ENCODE data around the gene DHX38. TPM values are rescaled to one million over a fixed set of nuclear protein-coding genes. Genes with fewer than 3 reads are reported as not detected.

Gene DHX38
- total and polyA plus RNA-seq, 12 donors = 29.1 to 50.6 (median 37.4) TPM

- Histone ChIP-seq H3K4me3 (peak overlapping the region; percentile 82 to 99 (median 90)), H3K9me3 (no peaks in the 10 kb centered on the region), H3K36me3 (peaks cover 0 to 57% (median 26%) of the 10 kb centered on the region in 9 donors), H3K4me1 (peaks cover 0 to 46% (median 33%) of the 10 kb centered on the region in 9 donors), H3K27ac (peak overlapping the region; percentile 38 to 95 (median 92)), H3K27me3 (no peaks in the 10 kb centered on the region)
- no peak for TF ChIP-seq CTCF (IDR thresholded peaks at IDR 0.05)
- 1 to 2% methylated on average over 22 of the region's 22 CpGs for WGBS, 2 donors
- DNase-seq (no peak), ATAC-seq (peak in 7 of 8 donors; percentile 14 to 69 (median 45))
- intact Hi-C loops (cut with DNase I) = loop anchor here in 5 of 10 donors (1.0 to 10.0 kb wide), 5 partner anchors 19 to 208 kb away; partner anchors contain the start of genes DHODH (in 1 of the 5) and ZNF821 (in 1 of the 5)
Measured at GRCh38 chr16:72092832-72093447, 707 bp upstream of the DHX38 start.

GRCh38 chr16:72094266-72094610 is 591 bp downstream of the DHX38 start:
- intact Hi-C loops (cut with DNase I) = loop anchor here in 3 of 10 donors (10.0 kb wide), 2 partner anchors 79 to 209 kb away; partner anchors contain the start of gene ZNF821 (in 1 of the 3)
- WGBS, 2 donors = 1 to 2% methylated on average over 11 of the region's 11 CpGs
- DNase-seq (no peak), ATAC-seq (peak in 6 of 8 donors; percentile 0 to 8 (median 3))
- no peak for TF ChIP-seq CTCF (IDR thresholded peaks at IDR 0.05)
- Histone ChIP-seq H3K27me3 (no peaks in the 10 kb centered on the region), H3K27ac (peak overlapping the region; percentile 74 to 95 (median 92)), H3K9me3 (no peaks in the 10 kb centered on the region), H3K36me3 (peaks cover 0 to 57% (median 26%) of the 10 kb centered on the region in 9 donors), H3K4me1 (peaks cover 0 to 46% (median 33%) of the 10 kb centered on the region in 9 donors), H3K4me3 (peak overlapping the region; percentile 82 to 99 (median 90))

GRCh38 chr16:72098936-72099335 is 5.3 kb downstream of the DHX38 start:
- WGBS, 2 donors = 77 to 80% methylated on average over 15 of the region's 15 CpGs
- ATAC-seq (peak in 1 of 8 donors; percentile 28), DNase-seq (no peak)
- H3K36me3 ChIP-seq = peaks cover 8 to 82% (median 70%) of the 10 kb centered on the region in 9 donors
- H3K4me3 ChIP-seq = no peak overlapping the region
- no peaks in the 10 kb centered on the region for H3K9me3 ChIP-seq
- no peak for TF ChIP-seq CTCF (IDR thresholded peaks at IDR 0.05)
- intact Hi-C loops (cut with DNase I) = loop anchor here in 6 of 10 donors (1.0 to 10.0 kb wide), 5 partner anchors 32 to 214 kb away; partner anchors contain the start of gene ZNF821 (in 1 of the 6)
- H3K27me3 ChIP-seq = no peaks in the 10 kb centered on the region
- peaks cover 0 to 20% (median 15%) of the 10 kb centered on the region in 9 donors for H3K4me1 ChIP-seq
- no peak overlapping the region for H3K27ac ChIP-seq

- no peaks in the 10 kb centered on the region for H3K9me3 ChIP-seq
- peaks cover 8 to 86% (median 75%) of the 10 kb centered on the region in 9 donors for H3K36me3 ChIP-seq
- peak; percentile 40 to 90 (median 81) for ATAC-seq
- peak in 1 of 2 donors; percentile 34 for DNase-seq
- H3K4me3 ChIP-seq = no peak overlapping the region
- H3K4me1 ChIP-seq = peaks cover 0 to 16% (median 12%) of the 10 kb centered on the region in 9 donors
- WGBS, 2 donors = 66 to 69% methylated on average over 12 of the region's 12 CpGs
- intact Hi-C loops (cut with DNase I) = loop anchor here in 6 of 10 donors (1.0 to 10.0 kb wide), 5 partner anchors 32 to 215 kb away; partner anchors contain the start of gene ZNF821 (in 1 of the 6)
- no peak overlapping the region for H3K27ac ChIP-seq
- H3K27me3 ChIP-seq = no peaks in the 10 kb centered on the region
- peak; percentile 13 to 68 (median 60) for TF ChIP-seq CTCF (IDR thresholded peaks at IDR 0.05)
Measured at GRCh38 chr16:72099377-72099818, 5.8 kb downstream of the DHX38 start.
